Measurements from ENCODE around the gene SLITRK5.

DNA sequence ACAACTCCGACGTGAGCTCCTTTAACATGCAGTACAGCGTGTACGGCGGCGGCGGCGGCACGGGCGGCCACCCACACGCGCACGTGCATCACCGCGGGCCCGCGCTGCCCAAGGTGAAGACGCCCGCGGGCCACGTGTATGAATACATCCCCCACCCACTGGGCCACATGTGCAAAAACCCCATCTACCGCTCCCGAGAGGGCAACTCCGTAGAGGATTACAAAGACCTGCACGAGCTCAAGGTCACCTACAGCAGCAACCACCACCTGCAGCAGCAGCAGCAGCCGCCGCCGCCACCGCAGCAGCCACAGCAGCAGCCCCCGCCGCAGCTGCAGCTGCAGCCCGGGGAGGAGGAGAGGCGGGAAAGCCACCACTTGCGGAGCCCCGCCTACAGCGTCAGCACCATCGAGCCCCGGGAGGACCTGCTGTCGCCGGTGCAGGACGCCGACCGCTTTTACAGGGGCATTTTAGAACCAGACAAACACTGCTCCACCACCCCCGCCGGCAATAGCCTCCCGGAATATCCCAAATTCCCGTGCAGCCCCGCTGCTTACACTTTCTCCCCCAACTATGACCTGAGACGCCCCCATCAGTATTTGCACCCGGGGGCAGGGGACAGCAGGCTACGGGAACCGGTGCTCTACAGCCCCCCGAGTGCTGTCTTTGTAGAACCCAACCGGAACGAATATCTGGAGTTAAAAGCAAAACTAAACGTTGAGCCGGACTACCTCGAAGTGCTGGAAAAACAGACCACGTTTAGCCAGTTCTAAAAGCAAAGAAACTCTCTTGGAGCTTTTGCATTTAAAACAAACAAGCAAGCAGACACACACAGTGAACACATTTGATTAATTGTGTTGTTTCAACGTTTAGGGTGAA lies 6.6 kb downstream of the SLITRK5 start:
- TF ChIP-seq, protein P1, sequence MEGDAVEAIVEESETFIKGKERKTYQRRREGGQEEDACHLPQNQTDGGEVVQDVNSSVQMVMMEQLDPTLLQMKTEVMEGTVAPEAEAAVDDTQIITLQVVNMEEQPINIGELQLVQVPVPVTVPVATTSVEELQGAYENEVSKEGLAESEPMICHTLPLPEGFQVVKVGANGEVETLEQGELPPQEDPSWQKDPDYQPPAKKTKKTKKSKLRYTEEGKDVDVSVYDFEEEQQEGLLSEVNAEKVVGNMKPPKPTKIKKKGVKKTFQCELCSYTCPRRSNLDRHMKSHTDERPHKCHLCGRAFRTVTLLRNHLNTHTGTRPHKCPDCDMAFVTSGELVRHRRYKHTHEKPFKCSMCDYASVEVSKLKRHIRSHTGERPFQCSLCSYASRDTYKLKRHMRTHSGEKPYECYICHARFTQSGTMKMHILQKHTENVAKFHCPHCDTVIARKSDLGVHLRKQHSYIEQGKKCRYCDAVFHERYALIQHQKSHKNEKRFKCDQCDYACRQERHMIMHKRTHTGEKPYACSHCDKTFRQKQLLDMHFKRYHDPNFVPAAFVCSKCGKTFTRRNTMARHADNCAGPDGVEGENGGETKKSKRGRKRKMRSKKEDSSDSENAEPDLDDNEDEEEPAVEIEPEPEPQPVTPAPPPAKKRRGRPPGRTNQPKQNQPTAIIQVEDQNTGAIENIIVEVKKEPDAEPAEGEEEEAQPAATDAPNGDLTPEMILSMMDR (IDR thresholded peaks at IDR 0.05; ENCODE audit: insufficient read depth, low read length, poor library complexity, severe bottlenecking): no peak
- TF ChIP-seq EZH2phosphoT487 (conservative IDR thresholded peaks at IDR 0.05; ENCODE audit: low read length): no peak

All from SU-DHL-6 (cell line).